Activated naive CD8-positive, alpha-beta T cell treated with anti-CD3 and anti-CD28 coated beads, Interleukin-2, amount 50 U/mL, for 24 hours (primary cell): Measurements from ENCODE around the gene RSPH3.
A peak's percentile ranks its signal among the peaks of the same experiment; 100 is the strongest.

Source experiments
- ATAC-seq: fragments of 150-1000 bp; cut with Tn5 transposase; one replicate; pipeline ENCODE4 v1.10.0; 2021
- DNase-seq: peaks from one replicate; pipeline ENCODE4 v3.0.0; 2021
- H3K27ac Mint-ChIP-seq: one replicate; pipeline ENCODE4 v1.8.0; 2021; ENCODE audit warnings: mild to moderate bottlenecking, mixed read lengths
- H3K27me3 Mint-ChIP-seq: one replicate; pipeline ENCODE4 v1.8.0; 2021; ENCODE audit warnings: mixed read lengths
- H3K36me3 Mint-ChIP-seq: one replicate; pipeline ENCODE4 v1.8.0; 2021; ENCODE audit warnings: low read depth, mixed read lengths
- H3K4me1 Mint-ChIP-seq: one replicate; pipeline ENCODE4 v1.8.0; 2021; ENCODE audit warnings: mixed read lengths
- H3K4me3 Mint-ChIP-seq: one replicate; pipeline ENCODE4 v1.8.0; 2021; ENCODE audit warnings: mild to moderate bottlenecking, moderate library complexity, mixed read lengths
- H3K9me3 Mint-ChIP-seq: one replicate; pipeline ENCODE4 v1.8.0; 2021; ENCODE audit warnings: mixed read lengths

RSPH3 gene

DNA sequence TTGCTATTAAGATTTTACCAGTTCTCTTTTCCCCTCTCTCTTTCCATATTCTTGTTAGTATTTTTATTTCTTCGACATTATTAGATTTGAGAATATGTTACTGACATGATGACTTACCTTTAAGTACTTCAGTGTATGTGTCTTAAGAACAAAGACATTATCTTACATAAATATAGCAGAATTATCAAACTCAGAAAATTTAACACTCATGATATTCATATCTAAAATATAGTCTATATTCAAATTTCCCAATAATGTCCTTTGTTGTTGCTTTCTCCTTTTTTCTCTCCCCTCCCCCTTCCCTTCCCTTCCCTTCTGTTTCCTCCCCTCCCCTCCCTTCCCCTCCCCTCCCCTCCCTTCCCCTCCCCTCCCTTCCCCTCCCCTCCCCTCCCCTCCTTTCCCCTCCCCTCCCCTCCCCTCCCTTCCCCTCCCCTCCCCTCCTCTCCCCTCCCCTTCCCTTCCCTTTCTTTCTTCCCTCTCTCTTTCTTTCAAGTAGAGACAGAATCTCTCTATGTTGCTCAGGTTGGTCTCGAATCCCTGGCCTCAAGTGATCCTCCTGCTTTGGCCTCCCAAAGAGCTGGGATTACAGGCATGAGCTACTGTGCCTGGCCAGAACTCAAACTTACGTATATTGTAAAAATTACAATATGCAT lies 56.5 kb downstream of the RSPH3 start:
- H3K36me3 Mint-ChIP-seq, result no peaks in the 10 kb centered on the region

DNA sequence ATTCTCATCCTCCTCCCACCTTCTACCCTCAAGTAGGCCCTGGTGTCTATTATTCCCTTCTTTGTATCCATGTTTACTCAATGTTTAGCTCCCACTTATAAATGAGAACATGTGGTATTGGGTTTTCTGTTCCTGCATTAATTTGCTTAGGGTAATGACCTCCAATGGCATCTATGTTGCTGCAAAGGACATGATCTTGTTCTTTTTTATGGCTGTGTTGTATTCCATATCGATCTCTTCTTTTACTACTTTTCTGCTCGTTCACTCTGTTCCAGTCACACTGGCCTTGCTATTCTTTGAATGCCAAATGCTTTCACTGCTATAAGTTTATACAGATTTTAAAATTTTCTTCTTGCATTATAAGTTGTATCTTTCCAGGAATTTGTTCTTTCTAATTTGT lies 57.7 kb downstream of the RSPH3 start:
- Mint-ChIP-seq H3K27me3 (peaks cover 4% of the 10 kb centered on the region), H3K27ac (no peak overlapping the region), H3K4me1 (peaks cover 13% of the 10 kb centered on the region), H3K36me3 (no peaks in the 10 kb centered on the region), H3K4me3 (no peak overlapping the region), H3K9me3 (peaks cover 7% of the 10 kb centered on the region)
- no peak for ATAC-seq
- DNase-seq, result no peak

More for the DNA sequence above, 56.5 kb downstream of the RSPH3 start:
- peaks cover 4% of the 10 kb centered on the region for H3K27me3 Mint-ChIP-seq
- H3K27ac Mint-ChIP-seq, result no peak overlapping the region
- ATAC-seq (no peak), DNase-seq (no peak)
- H3K4me1 Mint-ChIP-seq, result peaks cover 11% of the 10 kb centered on the region
- H3K9me3 Mint-ChIP-seq, result peaks cover 7% of the 10 kb centered on the region
- H3K4me3 Mint-ChIP-seq, result no peak overlapping the region

DNA sequence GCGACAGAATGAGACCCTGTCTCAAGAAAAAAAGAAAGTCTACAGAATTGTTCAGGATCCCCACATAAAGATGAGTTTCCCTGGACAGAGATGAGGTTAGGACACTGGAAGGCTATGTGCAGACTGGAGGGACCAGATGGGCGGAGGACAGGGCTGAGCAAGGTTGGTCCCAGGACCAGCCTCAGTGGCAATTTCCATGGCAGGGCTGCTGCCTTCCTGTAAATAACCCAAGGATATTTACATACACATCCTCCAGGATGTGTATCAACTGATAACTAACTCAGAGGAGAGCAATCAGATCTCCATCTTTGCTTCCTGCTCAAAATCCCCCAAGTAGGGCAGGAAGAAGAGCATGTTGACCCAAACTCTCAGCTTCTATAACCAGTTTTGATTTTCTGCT lies 58.8 kb downstream of the RSPH3 start:
- no peak for ATAC-seq
- H3K36me3 Mint-ChIP-seq, result no peaks in the 10 kb centered on the region
- peaks cover 13% of the 10 kb centered on the region for H3K4me1 Mint-ChIP-seq
- peaks cover 4% of the 10 kb centered on the region for H3K27me3 Mint-ChIP-seq
- no peak for DNase-seq
- no peak overlapping the region for H3K27ac Mint-ChIP-seq
- no peak overlapping the region for H3K4me3 Mint-ChIP-seq
- peaks cover 7% of the 10 kb centered on the region for H3K9me3 Mint-ChIP-seq

DNA sequence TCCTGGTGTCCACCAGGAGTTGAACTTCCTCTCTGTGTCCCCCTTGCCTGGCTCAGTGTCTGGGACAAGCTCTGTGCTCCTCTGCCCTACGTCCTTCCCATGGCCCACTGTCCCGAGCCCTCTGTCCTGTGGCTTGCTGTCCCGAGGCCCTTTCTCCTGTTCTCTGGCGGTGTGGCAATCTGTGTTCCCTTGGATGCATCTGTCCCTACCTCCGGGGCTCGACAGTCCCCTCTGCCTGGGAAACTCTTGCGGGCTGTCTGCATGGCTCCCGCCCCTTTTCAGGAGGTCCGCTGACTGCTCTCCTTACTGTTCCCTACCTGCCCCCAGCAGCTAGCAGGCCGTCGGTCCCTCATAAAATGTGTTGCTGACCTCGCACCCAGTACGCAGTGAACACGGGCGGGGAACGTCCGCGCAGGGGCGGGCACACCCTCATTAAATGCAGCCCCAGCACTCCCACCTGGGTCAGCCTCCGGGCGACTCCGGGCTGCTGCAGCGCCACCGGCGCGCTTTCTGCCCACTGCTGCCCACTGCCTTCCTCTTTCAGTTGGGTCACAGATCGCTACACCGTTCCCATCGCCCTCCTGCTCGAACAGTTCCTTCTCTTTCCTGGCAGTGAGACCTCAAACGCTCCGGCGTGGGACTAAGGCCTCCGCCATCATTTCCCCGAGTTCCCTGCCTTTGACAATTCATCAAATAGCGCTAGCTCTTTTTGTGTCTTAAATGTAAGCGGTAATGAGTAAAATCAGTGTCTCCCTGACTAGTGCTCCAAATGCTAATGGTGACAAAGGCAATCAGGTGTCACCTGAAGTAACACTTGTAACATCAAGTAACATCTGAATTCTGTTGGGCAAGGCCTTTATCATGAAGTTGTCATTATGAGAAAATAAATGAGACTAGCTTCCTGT lies 60.5 kb downstream of the RSPH3 start:
- Mint-ChIP-seq H3K27ac (no peak overlapping the region), H3K36me3 (no peaks in the 10 kb centered on the region), H3K27me3 (peaks cover 4% of the 10 kb centered on the region), H3K4me3 (peak overlapping the region; percentile 68), H3K4me1 (peaks cover 13% of the 10 kb centered on the region), H3K9me3 (peaks cover 7% of the 10 kb centered on the region)
- DNase-seq, result no peak
- peak; percentile 37 for ATAC-seq

DNA sequence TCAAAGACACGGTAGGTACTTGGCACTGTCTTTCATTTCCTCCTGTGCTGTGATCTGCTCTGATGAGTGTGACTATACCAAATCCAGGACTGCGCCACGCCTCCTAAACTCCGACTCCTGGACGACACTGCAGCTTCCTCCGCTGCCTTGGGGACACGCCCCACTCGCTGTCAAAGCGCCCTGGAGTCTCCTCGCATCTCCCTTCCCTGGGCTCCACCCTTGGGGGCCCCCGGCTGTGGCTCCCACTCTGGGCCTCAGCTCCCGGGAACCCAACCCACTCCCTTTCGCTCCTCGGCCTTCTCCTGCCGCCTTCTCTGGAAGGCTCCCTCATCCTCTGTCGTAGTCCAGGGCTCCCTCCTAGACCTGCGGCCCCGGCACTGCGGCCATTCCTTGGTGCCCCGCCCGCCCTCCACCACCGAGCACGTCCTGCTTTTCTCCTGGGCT lies 61.2 kb downstream of the RSPH3 start:
- Mint-ChIP-seq H3K9me3 (peaks cover 7% of the 10 kb centered on the region), H3K27me3 (peaks cover 4% of the 10 kb centered on the region), H3K4me3 (peak overlapping the region; percentile 68), H3K36me3 (no peaks in the 10 kb centered on the region), H3K27ac (no peak overlapping the region), H3K4me1 (peaks cover 13% of the 10 kb centered on the region)
- DNase-seq, result peak; percentile 20
- peak; percentile 73 for ATAC-seq

DNA sequence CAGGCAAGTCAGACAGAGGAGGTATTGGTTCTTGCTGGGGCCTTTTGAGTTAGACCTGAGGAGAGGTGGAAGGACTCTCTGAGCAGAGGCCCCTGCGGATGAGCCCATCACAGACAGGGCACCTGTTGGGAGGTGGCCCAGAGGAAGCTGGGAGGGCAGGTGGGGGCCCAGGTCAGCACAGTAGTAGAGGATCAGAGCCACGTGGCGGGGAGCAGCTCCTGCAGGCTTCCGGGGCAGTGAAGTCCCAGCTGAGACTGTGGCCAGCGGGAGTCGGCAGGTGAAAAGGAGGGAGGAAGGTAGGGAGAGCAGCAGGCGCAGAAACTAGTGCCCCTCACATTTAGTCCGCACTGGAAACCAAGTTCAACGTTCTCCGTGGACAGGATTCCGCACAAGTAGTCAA lies 61.8 kb downstream of the RSPH3 start:
- no peak for ATAC-seq
- Mint-ChIP-seq H3K9me3 (peaks cover 7% of the 10 kb centered on the region), H3K27ac (no peak overlapping the region), H3K27me3 (peaks cover 4% of the 10 kb centered on the region), H3K36me3 (no peaks in the 10 kb centered on the region), H3K4me1 (peaks cover 13% of the 10 kb centered on the region), H3K4me3 (no peak overlapping the region)
- DNase-seq, result no peak

DNA sequence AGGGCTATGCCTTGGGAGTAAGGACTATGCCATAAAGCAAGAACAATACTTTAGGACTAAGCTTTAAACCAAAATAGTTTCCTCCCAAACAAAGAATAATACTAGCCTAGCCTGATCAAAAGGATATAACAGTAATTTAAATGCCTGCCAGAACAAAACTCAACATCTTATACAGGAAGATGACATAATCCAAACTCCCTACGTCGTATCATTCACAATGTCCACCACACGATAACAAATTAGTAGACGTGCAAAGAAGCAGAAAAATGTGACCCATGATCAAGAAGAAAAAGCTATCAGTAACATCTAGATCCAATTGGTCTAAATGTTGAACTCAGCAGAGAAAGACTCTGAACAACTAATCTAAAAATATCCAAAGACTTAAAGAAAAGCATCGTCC lies 65.8 kb downstream of the RSPH3 start:
- no peak for ATAC-seq
- no peaks in the 10 kb centered on the region for H3K27me3 Mint-ChIP-seq
- no peak overlapping the region for H3K27ac Mint-ChIP-seq

DNA sequence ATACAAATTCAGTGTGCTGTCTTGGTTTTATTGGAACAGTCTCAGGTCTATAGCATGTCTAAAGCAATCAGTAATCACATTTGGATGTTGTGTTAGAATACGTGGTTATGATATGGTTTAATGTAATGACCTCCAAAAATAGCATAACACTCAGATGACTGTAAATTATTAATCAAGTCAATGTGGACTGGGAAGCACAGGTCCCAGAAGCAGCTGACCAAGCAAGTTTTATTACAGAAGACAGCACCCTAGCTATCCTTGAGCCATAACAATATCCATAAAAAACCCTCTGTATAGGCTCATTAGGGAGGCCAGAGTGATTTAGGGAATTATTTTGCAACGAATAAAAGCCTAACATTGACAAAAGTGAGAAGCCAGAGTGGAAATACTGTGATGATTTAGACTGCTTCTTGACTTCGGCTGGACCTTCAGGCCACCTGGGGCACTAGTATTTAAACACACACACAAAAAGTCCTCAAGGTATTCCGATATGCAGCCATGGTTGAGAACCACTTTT lies 66.9 kb downstream of the RSPH3 start:
- DNase-seq, result no peak
- H3K27ac Mint-ChIP-seq, result no peak overlapping the region
- peaks cover under 1% of the 10 kb centered on the region for H3K4me1 Mint-ChIP-seq
- H3K36me3 Mint-ChIP-seq, result no peaks in the 10 kb centered on the region
- H3K27me3 Mint-ChIP-seq, result no peaks in the 10 kb centered on the region
- H3K4me3 Mint-ChIP-seq, result no peak overlapping the region
- H3K9me3 Mint-ChIP-seq, result no peaks in the 10 kb centered on the region
- no peak for ATAC-seq

More for the DNA sequence above, 65.8 kb downstream of the RSPH3 start:
- H3K9me3 Mint-ChIP-seq, result no peaks in the 10 kb centered on the region
- H3K36me3 Mint-ChIP-seq, result no peaks in the 10 kb centered on the region
- H3K4me3 Mint-ChIP-seq, result no peak overlapping the region
- DNase-seq, result no peak
- H3K4me1 Mint-ChIP-seq, result peaks cover 6% of the 10 kb centered on the region

DNA sequence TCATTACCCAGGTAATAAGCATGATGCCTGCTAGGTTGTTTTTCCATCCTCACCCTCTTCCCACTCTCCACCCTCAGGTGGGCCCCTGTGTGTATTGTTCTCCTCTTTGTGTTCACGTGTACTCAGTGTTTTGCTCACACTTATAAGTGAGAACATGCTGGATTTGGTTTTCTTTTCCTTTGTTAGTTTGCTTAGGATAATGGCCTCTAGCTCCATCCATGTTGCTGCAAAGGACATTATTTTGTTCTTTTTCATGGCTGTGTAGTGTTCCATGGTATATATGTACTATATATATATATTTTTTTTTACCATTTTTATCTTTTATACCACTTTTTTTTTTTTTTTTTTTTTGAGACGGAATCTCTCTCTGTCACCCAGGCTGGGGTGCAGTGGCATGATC lies 71.9 kb downstream of the RSPH3 start:
- Mint-ChIP-seq H3K27me3 (no peaks in the 10 kb centered on the region), H3K9me3 (no peaks in the 10 kb centered on the region), H3K4me1 (no peaks in the 10 kb centered on the region), H3K27ac (no peak overlapping the region), H3K36me3 (no peaks in the 10 kb centered on the region), H3K4me3 (no peak overlapping the region)
- ATAC-seq (no peak), DNase-seq (no peak)

DNA sequence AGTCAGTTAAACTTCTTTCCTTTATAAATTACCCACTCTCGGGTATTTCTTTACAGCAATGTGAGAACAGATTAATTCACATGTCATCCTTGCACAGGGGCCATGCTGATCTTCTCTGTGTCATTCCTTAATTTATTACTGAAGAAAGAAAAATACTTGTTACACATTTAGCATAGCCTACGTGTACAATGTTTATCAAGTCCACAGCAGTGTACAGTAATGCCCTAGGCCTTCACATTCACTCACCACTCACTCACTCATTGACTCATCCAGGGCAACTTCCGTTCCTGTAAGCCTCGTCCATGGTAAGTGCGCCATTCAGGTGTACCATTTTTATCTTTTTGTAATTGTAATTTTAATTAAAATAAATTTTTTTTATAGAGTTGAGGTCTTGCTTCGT lies 73.6 kb downstream of the RSPH3 start:
- no peaks in the 10 kb centered on the region for H3K27me3 Mint-ChIP-seq
- DNase-seq, result no peak
- no peak overlapping the region for H3K27ac Mint-ChIP-seq
- H3K9me3 Mint-ChIP-seq, result no peaks in the 10 kb centered on the region
- no peak overlapping the region for H3K4me3 Mint-ChIP-seq
- no peaks in the 10 kb centered on the region for H3K4me1 Mint-ChIP-seq
- ATAC-seq, result no peak
- no peaks in the 10 kb centered on the region for H3K36me3 Mint-ChIP-seq

DNA sequence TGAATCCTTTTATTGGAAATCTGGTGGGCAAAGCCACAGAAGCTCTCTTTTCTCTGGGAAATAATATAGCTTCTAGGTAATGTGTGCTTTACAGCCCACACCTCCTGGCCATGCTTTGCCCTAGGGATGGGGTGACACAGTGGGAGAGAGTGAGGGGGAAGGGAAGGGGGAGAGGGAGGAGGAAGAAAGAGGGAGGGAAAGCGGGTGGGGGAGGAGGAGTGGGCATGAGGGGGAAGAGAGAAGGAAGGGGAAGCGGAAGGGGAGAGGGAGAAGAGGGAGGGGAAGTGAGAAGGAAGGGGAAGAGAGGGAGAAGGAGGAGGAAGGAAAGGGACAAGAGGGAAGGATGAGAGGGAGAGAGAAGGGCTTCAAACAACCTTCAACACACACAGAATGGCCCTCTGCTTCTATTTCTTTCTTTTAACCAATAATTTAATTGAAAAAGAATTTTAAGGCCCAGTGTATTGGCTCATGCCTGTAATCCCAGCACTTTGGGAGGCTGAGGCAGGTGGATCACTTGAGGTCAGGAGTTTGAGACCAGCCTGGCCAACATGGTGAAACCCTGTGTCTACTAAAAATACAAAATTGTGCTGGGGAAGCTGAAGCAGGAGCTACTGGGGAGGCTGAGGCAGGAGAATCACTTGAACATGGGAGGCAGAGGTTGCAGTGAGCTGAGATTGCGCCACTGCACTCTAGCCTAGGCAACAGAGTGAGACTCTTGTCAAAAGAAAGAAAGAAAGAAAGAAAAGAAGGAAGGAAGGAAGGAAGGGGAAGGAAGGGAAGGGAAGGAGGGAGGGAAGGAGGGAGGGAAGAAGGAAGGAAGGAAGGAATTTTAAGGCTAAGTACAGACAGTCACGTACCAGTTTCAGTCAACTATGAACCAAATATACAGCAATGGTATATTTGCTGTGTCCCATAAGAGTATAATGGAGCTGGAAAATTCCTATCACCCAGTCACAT lies 75.2 kb downstream of the RSPH3 start:
- Mint-ChIP-seq H3K36me3 (no peaks in the 10 kb centered on the region), H3K27me3 (no peaks in the 10 kb centered on the region), H3K4me1 (no peaks in the 10 kb centered on the region), H3K27ac (no peak overlapping the region), H3K9me3 (no peaks in the 10 kb centered on the region), H3K4me3 (no peak overlapping the region)
- DNase-seq (no peak), ATAC-seq (no peak)

DNA sequence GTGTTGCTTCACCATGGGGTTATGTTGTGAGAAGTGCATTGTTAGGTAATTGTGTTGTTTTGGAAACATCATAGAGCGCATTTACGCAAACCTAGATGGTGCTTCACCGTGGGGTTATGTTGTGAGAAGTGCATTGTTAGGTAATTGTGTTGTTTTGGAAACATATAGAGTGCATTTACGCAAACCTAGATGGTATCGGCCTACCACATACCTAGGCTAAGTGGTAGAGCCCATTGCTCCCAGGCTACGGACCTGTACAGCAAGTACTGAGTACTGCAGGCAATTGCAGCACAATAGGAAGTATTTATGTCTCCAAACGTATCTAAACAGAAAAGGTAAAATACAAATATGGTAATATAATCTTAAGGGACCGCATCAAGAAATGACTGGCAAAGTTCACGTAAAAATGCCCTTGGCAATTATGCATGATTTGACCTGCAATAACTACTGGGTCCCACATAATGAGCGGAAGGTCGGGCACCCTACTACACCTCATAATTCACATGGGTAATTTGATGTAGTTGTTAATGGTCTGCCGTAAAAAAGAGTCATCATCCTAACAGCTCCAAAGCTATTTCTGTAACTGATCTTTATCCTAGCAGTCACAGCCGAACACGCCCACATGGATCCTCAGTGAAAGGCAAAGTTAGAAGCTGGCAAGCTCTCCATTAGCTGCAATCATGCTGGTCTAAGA lies 76.0 kb downstream of the RSPH3 start:
- Mint-ChIP-seq H3K36me3 (no peaks in the 10 kb centered on the region), H3K4me3 (no peak overlapping the region), H3K27me3 (no peaks in the 10 kb centered on the region), H3K27ac (no peak overlapping the region), H3K9me3 (no peaks in the 10 kb centered on the region), H3K4me1 (no peaks in the 10 kb centered on the region)
- ATAC-seq (no peak), DNase-seq (no peak)
